Fibroblast of the conjunctiva (primary cell): Measurements from ENCODE around the gene SLC12A6.

Experiments
- DNase-seq: peaks from one replicate; pipeline ENCODE4 v3.0.0-alpha.2; 2010; ENCODE audit warnings: low read depth

Gene SLC12A6

DNA sequence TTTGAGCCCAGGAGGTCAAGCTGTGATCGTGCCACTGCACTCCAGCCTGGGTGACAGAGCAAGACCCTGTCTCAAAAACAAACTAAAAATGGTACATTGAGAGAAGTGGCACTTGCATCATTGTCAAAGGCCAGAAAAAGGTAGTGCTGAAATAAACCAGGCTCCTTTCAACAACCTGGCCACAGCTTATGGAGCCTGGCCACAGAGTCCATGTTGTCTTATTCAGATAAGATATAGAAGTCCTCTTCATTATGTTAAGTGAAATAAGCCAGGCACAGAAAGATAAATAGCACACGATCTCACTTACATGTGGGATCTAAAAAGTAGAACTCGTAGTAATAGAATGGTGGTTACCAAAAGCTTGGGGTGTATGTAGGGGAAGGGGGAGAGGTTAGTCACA, 78.0 kb downstream of the SLC12A6 start:
- no peak for DNase-seq

DNA sequence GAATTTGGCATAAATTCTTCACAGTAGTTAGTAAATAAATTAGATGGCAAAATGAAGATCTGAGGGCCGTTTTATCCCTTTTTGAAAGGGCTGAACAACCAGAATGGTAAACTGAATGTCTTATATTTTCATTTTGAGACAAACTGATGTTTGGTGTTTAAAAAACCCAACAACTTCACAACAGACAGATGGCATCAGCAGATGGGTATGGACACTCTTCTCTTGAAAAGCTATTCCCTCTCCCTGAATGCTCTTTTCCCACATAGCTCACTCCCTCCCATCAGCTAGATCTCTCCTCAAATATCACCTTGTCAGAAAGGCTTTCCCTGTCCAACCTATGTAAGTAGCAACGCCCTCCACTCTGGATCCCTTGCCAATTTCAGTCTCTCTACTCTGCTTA, 79.4 kb downstream of the SLC12A6 start:
- no peak for DNase-seq

DNA sequence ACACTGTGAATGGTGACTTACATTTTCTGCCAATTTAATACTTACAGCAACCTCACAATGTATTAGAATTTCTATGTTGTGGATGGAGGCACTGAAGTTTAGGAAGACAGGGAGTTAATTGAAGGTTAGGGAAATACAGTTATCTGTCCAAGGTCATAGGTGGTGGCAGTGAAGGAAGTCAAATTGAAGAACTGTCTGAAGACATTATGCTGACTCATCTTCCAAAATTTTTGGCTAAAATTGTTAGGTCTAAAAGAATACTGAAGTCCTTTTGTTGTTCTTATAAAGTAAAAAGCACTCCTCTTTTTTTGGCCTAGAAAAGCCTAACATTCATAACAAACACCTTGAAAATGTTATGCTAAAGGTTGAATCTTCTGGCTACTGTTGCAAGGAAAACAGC, 85.0 kb downstream of the SLC12A6 start:
- DNase-seq: no peak

DNA sequence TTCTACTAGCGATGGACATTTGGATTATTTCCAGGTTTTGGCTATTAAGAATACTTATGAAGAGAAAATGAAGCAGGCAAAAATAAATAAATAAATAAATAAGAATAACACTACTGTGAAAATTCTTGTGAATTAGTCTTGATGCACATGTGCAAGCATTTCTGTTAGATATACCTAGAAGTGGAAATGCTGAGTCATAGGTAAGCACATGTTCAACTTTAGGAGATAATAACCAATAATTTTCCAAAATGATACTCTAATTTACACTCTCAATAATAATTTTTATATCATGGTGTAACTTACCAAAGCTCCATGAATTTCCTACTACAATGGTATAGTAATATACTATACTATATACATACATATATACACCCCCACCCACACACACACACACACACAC, 89.4 kb downstream of the SLC12A6 start:
- DNase-seq: no peak

DNA sequence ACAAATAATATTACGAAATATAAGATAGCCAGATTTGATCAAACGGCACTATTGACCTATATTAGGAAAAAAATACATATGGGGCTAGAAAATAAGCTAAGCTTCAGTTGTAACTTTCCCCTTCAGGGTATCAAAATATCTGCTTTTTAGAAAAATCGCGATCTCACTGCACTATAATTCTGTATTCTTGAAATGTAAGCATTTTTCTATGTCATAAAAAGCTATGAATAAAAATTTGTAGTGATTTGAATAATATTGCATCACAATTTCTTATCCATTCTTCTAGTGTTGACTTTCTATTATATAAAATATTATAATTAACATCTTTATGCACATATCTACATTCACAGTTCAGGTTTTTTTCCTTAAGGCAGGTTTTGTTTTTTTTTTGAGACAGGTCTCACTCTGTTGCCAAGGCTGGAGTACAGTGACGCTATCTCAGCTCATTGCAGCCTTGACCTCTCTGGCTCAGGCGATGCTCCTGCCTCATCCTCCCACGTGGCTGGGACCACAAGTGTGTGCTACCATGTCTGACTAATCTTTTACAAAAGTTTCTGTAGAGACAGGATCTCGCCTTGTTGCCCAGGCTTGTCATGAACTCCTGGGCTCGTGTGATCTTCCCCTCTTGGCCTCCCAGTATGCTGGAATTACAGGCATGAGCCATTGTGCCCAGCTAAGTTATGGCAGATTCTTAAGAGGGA, 91.2 kb downstream of the SLC12A6 start:
- DNase-seq: no peak

DNA sequence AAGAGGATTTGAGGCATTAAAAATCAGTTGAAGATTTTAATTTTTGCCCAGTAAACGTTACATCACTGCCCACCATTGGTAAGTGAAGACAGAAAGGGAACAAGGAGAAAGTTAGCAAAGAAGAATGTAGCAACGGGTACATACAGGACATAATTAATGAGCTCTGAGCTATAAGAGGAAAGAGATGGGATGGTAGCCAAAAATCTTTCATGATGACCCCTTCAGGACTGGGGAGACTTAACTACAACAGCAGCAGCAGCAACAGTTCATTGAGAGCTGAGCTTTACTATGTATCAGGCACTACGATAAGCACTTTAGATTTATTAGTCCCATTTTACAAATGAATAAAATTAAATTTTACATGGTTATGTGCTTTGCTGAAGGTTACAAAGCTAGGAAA, 94.4 kb downstream of the SLC12A6 start:
- DNase-seq: no peak

DNA sequence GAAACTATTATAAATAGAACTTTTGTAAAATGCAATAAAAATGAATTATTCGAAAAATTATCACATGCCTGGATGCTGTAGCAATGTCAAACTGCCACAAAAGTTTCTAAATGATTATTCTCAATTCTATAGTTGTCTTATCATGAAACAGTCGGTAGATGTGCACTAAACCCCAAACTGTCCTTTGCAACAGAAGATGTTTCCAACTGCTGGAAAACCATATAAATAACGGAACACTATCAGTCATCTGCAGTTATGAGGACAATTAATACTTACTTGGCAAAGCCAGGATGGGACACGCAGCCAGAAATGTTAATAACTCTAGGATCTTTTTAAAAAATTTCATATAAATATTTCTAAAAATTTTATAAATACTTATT, 95.3 kb downstream of the SLC12A6 start:
- no peak for DNase-seq

DNA sequence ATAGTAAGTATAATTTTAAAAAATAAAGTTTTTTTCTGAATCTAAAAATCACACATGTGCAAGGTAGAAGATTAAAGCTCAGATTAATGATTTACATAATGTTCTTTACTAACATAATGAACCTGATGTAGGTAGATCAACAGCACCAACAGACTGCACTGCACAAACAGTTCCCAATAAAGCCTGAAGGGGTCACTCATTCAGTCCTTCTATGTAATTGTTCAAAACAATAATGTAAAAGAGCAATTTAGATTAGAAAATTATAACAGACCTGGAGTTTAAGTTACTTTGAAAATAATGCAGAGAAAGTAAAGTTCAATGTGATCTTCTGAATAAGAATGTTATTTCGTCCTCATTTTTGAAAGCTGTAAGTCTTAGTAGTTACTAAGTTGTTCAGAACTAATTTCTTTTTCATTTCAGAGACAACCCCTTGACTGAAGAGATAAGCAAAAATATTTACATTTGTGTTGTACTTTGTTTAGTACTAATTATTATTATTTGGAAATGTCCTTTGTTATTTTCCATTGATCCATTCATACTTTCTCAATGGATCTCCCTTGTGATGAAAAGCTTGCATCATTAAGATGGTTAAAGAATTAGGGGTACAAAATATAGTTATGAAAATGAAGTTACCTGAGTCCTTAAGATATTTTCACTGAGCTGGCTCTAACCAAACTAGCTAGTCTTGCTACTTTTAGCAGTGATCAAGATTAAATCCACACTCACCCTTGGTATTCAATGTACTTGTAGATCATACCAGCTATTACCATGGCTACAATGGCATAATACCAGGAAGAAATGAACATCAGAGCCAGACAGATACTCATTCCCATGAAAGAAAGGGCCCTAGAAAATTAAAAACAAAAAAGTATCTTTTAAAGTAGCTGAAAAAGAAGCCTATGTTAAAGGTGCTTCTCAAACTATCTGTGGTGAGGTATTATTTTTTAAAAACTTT, 95.9 kb downstream of the SLC12A6 start:
- DNase-seq: peak; percentile 12

DNA sequence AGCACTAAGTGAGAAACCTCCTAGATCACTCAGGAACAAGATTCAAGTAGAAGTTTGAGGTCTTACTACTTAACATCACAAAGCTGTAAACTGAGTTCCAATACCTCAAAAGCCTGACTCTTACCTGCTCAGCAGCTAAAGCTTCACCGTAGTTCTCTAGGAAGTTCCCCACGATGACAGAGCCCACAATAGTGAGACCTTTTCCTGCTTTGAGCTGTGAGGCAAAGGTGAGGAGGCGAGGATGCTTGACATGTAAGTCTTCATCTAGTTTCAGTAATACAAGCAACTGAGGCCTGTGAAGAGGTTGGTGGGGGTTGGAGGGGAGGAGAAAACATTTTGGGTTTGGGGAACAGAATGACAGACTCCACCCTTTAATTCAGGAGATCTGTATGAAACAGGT, 97.0 kb downstream of the SLC12A6 start:
- no peak for DNase-seq

DNA sequence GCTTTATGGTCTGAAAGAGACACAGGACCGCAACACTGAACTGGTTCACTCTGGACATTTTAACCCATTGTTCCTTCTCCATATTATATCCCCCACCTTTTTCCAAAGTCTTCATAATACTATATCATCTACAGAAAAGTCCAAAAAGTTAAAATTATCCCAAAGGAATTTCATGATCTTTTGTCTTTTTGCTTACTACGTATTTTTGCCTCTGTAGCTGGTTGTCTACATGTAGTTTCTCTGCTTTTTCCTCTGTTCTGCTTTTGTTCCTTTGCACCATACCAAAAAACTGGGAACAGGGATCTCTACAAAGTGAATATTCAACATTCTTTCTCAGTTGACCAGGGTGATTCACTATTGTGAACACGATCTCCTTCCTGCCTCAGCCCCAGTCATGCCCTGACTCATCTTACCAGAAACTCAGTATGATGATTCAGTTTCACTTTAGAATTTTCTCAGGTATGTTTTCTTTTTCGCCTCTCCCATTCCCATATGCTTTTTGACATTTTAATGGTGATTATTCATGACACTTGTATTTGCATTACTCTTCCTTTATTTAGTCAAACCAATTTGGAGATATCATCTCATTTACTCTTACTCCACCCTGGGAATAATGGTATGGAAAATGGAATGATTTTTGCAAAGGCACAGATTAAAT, 98.3 kb downstream of the SLC12A6 start:
- DNase-seq: peak; percentile 42

DNA sequence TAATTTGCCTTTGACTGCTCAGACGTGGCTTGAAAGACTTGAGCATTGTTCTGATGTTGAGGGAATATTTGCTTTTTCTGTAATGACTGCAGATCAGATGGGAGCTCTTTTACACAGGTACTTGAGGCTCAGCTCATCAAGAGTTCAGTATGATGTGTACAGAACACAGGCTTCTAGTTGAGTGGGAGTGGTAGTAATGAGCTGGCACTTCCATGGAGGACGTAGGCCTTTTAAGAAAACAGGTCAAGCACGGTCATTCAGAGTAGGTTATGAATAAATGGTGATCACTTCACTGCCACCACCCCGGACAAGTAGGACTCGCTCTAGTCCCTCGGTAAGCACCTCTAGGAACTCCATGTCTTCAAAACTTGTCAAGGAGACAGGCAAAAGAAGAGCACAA, 104.0 kb downstream of the SLC12A6 start:
- DNase-seq: no peak

DNA sequence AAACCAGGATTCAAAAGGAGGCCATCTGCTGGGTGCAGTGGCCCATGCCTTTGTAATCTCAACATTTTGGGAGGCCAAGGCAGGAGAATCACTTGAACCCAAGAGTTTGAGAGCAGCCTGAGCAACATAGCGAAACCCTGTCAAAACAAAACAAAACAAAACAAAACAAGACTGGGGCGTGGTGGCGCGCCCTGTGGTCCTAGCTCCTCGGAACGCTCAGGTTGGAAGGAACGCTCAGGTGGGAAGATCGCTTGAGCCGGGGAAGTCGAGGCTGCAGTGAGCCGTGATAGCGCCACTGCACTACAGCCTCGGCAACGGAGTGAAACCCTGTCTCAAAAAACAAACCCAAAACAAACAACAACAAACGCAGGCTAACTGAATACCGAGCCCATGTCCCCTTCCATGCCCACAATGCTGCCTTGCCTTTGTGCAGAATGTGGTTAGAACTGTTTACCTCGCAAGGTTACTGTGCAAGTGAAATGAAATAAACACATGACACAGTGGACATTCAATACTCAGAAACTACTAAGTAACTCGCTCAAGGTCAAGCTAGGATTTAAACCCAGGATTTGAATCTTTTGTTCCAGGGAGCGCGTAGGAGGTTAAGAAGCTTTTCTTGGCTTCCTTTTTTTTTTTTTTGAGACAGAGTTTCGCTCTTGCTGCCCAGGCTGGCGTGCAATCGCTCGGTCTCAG, 113.5 kb downstream of the SLC12A6 start:
- no peak for DNase-seq

DNA sequence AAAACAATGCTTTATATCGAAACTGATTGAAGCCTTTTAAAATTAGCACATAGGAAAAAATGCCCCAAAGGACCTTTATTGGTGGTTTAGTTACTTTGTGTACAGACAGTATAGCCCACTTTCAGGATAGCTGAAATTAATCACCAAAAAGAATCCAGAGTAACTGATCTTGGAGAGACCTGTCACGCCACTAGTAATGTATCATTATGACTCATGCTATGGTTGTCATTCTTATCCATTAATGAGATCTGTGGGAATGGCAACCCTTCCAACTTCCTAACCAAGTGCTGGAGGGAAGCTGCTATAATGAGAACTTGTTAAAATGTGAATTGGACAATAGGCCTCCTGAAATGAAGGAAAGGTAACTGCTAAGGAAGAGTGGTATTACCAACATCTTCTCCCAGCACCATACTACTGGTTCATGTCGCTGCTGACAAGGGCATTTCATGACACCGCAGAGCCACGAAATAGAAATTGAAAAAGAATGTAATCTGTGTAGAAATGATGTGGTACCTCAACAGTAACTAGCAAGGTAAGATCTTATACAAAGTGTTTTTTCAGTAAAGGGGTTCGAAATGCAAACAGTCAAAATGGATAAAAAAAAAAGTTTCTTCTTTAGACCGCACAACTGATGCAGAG, 119.9 kb downstream of the SLC12A6 start:
- no peak for DNase-seq

DNA sequence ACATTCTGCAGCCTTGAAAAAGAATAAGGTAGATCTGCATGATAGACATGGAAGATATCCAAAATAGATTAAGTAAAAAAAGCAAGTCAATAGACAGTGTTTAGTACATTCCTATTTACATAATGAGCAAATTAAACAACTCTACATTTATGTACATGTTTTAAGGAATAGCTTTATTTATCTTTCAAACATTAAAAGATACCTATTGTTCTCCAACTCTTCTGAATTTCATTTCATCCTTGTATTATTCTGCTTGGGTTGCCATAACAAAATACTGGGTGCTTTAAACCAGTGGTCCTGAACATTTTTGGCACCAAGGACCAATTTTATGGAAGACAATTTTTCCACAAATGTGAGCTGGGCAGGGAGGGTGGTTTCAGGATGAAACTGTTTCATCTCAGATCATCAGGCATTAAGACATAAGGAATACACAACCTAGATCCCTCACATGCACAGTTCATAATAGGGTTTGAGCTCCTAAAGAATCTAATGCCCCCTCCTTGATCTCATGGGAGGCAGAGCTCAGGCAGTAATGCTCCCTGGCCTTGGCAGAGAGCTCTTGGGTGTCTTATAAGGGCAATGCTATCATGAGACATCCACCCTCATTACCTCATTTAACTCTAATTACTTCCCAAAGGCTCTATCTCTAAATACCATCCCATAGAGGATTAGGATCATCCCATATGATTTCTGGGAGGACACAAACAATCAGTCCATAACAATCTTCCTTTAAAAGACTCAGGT, 120.9 kb downstream of the SLC12A6 start:
- DNase-seq: no peak

DNA sequence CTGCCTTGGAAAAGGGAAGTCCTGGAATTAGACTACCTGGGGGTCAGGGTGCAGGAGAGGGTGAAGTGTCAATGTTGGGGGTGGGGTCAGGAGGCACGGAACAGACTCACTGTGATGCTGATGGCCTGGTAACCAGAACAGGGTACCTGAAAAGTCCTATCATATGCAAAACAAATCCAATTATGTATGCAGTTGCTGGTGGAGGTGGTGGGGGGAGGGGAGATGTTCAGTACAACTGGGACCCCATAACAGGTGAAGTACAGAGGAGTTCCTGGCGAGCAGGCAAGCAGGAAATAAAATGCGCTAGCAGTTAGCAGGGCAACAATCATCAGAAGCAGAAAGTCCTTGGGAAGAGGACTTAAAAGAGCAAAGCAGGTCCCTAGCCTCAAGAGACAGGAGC, 123.4 kb downstream of the SLC12A6 start:
- no peak for DNase-seq

DNA sequence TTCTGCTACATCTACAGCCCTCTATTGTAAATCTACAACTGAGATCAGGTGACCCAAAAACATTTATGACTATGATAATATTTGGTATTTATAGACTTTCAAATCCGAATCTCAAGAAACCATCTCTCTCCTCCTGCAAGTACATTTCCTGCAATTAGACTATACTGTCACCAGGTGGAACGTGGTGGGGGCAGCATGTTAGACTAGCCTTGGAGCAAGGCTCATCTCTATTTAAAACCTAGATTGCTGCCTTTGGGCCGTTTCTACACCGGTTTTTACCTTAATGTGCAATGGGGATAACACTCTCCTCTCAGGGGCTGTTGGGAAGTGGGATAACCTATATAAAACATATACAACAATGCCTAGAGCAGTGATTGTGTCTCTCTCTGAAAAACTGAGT, 123.9 kb downstream of the SLC12A6 start:
- DNase-seq: no peak

DNA sequence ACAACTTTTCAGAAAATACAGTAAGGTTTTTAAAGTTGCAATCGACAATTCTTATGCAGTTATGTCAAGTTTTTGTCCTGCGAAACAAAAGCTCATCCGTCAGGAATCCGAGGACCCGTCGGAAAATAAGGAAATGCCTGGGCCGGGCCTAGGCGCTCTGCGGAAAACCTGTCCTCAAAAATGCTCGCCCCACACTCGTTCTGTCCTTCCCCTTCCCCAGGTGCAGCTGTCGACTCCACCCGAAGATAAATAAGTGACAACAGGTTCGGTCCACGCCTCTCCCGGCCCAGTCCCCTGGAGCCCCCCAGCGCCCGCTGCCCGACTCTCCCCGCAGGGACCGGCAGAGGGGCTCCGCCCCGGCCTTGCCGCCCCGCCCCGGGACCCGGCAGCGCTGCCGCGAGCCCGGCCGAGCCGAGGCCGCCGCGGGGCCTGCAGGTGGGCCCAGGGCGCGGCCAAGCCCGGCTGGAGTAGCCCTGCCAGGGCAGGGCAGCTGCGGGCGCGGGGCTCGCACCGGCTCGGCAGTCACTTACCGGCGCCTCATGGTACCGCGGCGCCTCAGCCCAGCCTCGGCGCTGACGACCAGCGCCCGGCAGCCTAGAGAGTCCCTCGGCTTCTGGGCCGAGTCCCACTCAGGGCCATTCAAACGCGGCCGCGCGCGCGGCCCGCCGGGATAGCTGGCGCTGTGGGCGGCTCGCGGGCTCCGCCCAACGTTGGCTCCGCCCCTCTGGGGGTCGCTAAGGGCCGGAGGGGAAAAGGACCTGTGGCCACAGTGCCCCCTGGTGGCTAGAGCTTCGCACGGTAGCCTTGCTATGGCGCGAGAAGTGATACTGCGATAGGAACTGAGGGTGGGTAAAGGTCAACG, 127.9 kb downstream of the SLC12A6 start, which contains the start of gene KATNBL1:
Gene KATNBL1, minus strand, starts transcription at position 676 of the 862 bp plus-strand sequence. CDS start 46,420 bp downstream, outside the sequence.
- peak; percentile 81 for DNase-seq

DNA sequence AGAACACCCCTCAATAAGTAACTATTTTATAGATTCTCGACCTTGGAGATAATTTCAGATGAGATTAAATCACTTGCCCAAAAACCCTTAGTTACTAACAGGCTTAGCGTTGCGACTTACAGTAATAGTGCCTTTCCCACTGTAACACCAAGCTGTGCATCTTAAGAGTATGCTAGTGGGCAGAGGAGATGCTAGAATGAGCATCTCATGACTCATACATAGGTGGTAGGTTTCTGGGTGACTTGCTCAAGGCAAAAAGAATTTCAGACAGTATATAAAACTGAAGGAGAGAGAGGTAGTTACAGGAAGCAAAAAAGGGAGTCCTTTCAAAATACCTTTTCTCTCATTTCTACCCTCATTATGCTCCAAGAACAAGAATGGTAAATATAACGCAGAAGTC, 131.6 kb downstream of the SLC12A6 start:
- no peak for DNase-seq

DNA sequence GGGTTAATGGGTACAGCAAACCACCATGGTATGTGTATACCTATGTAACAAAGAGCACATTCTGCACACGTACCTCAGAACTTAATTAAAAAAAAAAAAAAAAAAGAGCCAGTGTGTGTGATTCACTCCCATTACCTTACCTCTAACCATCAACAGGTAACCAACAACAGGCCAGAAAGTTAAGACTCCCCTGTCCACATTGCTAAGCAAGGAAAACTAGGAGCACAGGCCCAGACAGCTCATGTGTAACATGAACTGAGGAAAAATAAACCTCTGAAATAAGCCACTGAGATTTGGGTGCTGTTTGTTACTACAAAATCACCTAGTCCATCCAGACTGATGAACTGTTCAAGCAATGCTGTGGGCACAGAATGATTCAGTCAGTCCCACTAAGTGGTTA, 133.6 kb downstream of the SLC12A6 start:
- DNase-seq: no peak

DNA sequence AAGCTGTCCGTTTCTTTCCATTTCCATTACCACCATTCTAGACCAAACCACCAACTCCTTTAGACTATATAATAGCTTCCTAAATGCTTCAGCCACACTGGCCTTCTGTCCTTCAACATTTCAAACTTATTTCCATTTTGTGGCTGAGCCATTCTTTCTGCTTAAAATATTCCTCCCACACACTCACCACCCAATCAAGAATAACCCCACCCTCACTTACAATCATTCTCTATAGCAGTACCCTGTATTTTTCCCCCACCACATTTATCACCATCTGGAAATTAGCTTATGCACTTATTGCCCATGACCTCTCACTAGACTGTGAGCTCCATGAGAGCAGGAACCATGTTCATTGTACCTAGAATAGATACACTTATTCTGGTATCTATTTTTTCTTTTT, 134.3 kb downstream of the SLC12A6 start:
- no peak for DNase-seq
